ENCODE measurements around the gene CD34.

CD34 gene

DNA sequence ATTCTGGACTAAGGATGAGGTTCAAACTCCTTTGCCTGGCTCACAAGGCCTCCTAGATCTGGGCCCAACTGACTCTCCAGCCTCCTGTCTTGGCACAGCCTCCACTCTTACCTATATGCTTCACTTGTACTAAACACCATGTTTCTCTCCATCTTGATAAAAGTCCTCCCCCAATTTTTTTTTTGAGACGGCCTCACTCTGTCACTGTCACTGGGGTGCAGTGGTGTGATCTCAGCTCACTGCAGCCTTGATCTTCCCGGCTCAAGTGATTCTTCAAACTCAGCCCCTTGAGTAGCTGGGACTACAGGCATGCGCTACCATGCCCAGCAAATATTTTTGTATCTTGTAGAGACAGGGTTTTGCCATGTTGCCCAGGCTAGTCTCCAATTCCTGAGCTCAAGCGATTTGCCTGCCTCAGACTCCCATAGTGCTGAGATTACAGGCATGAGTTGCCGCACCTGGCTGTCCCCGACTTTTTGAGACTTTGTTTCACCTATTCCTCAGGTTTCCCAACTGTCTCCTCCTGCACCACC lies 39.7 kb downstream of the CD34 start:
- no peak for DNase-seq

DNA sequence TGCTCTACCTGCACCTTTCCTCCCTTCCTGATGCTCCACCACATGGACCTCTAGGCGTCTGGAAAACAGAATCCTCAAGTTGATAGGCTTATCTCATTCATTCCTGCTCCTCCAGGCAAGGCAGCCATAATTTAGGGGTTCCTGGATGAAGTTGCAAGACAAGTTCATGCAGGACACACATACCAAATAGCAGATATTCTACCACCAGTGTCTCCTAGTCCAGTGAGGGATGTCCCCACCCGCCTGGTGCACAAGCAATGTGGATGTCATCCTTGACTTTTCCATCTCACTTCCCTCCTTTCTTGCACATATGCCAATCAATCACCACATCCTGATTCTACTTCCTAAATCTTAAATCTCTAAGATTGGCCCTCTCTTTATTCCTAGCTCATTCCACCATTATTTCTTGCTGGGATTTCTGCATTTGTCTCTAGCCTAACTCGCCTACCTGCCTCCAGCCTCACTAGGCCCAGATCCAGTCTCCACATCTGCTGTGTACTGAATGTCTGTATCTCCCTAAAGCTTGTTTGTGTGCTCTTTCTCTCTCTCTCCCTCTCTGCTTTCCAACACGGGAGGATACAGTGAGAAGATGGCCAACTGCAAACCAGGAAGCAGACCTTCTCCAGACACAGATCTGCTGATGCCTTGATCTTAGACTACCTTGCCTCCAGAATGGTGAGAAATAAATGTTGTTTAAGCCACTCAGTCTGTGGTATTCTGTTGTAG lies 40.5 kb downstream of the CD34 start:
- no peak for DNase-seq

DNA sequence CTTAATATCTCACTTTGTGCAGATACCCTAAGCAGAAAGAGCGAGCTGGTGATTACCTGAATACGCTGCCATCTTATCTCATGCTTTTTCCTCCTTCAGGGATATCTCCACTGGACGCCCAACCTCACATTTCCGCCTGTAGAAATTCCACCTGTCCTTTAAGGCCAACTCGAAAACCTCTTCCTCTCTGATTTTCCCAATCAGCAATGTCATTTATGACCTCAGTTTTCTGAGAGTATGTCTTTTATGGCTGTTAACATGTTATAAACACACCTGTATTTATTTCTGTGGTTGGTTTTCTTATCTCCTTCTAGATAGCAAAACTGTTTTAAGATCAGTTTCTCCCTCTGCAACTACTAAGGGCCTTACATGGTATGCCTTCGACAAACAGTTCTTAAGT lies 41.1 kb downstream of the CD34 start:
- no peak for DNase-seq

DNA sequence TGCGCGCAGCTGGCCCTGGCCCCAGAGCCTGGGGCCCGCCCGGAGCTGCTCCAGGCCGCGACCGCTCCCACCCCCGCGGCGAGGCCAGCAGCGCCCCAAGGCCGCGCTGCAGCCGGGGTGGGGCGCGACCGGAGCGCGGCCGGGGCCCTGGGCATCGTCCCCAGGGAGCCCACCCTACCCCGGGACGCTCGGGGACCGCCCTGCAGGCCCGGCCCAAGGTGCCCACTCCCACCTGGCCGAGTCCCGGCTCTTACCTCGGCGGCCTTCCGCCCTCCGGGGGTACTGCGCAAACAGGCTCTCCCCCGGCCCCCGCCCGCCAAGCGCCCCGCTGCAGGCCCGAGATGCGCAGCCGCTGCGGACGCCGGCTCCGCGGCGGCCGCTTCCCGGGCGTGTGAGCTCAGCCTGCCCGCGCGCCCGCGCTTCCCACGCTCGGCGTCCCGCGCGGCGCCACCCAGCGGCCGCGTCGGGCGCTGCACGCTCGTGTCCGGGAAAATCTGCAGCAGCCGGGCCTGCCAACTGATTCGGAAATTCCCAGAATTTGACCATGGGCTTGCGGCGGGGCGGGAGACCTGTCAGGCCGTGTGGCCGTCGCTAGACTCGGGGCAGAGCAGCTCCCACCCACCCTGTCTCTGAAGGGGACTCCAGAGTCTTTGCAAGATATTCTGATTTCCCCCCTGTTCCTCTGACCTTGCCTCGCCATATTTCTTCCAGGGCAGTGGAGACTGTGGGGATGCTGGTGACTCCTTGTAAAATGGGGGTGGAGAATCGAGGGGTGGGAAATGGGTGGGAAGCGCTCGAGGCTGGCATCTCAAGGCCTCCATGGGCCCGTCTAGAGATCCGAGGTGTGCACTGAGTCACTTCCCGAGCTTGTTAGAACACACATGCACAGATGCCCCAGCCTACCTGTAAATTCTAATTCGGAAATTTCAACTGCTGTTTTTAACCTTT lies 41.9 kb downstream of the CD34 start:
- peak; percentile 66 for DNase-seq

DNA sequence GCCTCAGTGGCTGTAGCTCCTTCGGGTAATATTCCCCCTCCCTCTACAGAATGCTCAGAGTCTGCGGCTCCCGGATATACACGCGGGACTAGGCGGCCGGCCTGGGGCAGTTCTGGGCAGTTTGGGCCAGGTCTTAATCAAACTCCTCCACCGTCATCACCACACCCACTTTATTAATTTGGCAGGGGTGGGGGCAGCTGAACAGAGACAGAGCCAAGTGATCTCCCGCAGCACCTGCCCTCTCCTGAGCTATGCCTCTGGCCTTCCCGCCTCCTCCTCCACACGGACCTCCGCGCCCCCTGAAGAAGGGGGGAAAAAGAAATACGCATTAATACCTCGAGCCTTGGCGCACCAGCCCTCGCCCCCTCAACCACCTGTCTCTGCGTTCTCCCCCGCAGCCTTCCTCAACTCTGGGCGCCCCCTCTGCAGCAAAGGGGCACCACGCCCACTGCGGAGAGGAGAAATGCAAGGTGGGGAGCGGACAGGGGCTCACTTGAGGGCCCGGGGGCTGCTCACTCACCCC lies 42.6 kb downstream of the CD34 start:
- no peak for DNase-seq

DNA sequence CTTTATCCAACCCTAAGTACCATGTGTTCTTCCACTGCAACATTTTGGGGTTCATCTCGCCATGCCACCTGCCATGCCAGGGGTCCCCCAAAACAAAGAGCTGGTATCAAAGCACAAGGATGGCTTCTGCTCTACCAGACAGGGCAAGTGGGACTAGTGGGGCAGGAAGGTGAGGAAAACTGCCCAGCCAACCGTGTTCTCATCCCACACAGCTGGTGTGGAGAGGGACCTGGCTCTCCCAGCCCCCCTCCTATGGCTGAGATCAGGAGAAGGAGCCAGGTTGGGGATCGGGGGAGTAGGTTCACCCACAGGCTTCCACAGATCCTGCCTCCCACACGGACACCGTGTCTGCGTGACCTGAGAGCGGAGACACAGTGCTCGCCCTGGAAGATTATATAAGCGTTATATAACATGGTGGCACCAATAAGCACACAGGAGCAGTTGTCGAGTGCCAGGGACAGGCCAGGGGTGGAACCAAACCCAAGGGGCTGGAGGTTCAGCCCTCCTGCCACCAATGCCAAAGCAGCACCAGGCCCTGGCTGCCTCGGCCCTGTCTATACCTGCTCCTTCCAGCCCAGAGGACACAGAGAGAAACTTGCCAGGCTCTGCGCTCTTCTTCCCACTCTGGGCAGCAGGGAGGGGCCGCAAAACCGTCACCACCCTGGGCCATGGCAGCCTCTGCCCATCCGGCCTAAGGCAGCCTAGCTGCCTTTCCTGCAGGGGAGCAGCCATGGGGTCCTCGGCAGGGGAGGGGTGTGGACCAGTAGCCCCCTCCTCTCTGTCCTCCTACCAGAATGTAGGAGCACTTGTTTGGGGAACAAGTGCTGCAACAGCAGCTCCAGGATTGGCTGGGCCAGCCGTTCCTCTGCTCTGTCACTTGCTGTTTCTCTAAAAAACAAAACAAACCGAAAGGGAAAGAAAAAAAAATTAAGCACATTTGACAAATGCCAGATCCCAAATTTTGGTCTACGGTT lies 43.5 kb downstream of the CD34 start:
- DNase-seq: peak; percentile 24

DNA sequence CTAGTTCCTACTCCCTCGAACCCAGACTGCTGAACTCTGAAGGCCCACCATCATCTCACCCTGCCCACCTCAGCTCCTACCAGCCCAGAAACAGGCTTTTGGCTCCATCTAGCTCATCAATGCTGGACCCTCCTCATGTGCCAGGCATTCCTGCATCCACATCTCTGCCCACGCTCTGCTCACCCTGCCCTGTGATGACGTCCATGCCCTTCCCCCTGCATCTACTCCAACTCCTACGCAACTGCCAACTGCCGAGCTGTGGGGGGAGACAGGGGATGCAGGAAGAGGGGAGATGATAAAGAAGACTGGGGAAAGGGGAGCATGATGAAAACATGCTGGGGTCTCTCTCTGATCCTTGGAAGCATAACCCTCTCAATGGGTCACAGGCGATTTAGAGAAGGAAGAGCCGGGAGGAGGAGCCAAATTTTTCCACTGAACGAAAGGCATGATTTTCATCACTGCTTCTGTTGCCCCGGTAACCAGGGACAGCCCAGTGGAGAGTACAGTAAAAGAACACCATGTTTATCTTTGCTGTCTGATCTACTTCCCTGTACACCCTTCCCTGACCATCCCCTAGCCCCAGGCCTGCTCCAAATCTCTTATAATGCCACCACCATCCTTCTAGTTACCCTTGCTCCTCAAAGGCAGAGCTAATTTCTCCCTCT lies 44.3 kb downstream of the CD34 start:
- DNase-seq: no peak

DNA sequence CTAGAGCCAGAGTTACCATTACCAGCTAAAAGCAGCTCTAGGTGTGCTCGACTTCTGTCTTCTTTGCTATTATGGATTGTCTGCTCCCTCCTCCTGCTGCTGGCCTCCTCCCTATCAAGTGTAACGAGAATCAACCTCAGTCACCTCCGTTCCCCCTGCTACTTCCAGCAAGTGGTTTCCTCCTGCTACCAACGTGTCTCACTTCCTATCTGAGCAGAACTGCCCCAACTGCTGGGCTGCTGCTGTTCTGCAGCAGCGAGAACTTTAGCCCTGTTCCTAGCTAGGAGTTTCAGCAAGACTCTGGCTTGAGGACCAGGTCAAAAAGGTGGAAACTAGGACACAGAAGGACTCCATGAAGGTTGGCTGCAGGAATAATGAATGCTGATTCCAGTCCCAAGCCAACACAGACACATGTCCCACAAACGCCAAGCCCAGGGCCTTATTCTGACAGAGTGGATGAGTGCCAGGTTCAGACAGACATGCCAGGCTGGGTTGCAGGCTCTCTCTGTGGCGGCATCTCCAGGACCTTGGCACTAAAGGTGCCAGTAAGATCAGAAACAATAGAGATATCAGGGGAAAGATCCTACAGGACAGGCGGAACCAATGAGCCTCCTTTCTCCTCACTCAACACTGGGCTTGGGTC lies 46.9 kb downstream of the CD34 start:
- DNase-seq: peak; percentile 39

DNA sequence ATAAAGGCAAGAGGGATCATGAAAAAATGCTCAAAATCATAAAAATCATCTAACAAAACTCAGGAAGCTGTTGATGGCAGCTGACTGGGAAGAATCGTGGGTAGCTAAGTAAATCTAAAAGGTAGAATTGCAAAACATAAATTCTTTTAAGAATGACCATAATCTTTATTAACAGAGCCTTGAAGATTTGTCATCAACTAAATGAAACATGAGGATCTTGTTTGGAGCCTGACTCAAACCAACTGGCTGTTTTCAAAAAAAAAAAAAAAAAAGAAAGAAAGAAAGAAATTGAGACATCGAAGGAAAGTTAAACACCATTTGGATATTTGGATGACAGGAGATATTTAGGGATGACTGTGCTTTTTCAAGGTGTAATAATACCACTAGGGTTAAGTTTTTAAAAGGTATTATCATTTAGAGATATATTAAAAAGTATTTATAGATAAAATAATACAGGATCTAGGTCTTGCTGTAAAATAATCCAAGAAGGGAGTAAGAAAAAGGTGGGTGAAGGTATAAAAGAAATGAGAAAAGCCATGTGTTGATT lies 48.6 kb downstream of the CD34 start:
- no peak for DNase-seq

DNA sequence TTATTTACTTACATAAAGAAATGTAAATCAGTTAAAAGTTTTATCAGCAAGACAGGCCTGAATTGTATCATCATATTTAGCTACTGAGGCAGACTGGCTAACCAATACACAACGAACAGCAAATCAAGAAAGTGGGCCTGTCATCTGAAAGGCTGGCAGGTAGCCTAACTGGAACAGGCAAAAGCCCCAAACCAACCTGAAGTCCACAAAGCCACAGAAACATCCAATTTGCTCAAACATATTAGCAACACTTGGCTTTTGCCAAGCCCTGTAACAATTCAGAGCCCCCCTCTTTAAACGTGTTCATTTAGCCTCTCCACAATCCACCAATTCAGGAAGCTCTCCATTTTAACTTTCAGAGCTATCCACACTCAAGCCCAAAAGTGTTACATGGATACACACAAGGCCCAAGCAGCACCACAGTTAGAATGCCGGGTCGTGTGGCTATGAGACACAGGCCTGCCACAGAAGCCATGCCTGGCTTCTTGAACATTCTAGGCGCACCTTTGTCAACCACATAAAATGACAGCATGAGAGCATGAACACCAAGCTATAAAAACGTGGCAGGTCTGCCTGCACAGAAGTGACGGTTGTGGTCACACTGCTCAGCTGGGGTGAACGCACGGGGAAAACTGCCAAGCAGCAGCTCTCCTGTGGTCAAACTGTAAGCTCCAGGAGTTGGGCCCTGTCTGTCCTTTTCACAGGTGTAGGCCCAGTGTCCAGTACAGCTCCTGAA lies 49.3 kb downstream of the CD34 start:
- DNase-seq: peak; percentile 38

DNA sequence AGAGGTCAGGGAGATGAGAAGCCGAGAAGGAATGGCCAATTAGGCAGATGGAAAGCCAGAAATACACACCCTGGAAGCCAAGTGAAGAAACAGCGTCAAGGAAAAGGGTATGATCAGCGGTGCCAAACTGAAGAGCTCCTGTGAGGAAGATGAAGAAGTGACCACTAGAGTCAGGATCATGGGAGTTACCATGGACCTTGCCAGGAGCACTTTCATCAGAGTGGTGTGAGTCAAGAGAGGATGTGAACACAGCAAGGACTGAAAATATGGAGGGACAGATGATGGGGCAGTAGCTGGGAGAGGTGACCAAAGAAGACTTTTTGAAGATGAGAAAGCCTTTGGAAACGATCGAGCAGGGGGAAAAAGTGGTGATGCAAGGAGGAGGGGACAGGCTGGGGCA lies 50.4 kb downstream of the CD34 start:
- no peak for DNase-seq

DNA sequence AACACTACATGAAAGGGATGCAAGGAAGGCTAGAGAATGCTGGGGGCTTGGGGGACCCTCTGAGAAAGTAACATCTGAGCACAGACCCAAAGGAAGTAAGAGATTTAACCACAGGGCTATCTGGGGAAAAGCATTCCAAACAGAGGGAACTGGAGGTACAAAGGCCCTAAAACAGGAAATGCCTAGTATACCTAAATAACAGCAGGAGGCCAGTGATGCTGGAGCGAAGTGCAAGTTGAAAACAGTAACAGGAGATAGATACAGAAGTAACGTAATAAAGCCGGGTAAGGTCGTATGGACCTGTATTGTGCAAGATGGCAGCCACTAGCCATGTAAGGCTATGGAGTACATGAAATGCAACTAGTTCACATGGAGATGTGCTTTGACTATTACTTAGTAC lies 52.1 kb downstream of the CD34 start:
- no peak for DNase-seq

DNA sequence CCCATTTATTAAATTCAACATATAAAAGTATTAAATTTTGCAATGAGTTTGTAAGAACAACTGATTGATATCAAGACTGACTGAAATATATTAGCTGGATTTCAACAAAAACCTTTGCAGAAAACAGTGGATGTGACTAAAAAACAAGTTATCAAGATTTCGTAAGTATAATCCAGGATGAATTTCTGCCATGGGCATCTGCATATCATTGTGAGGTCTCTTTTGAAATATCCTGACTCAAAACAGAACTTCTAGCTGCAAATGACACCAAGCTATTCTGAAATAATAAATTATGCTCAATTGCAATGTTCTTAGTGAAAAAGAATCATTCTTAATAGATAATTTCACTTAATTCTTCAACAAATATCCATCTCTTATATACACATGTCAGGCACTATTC lies 52.6 kb downstream of the CD34 start:
- DNase-seq: no peak

DNA sequence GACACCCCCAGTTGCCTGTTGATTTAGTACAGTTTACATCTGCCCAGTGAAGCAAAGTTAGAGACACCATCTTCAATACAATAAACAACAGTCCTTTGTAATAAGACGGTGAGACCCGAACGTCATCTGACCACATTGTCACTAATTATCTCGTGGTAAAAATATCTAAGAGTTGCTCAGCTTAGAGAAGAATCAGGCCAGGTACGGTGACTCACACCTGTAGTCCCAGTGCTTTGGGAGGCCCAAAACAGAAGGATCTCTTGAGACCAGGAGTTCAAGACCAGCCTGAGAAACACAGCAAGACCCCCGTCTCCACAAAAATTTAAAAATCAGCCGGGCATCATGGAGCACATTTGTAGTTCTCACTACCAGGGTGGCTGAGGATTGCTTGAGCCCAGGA lies 53.5 kb downstream of the CD34 start:
- DNase-seq: no peak

DNA sequence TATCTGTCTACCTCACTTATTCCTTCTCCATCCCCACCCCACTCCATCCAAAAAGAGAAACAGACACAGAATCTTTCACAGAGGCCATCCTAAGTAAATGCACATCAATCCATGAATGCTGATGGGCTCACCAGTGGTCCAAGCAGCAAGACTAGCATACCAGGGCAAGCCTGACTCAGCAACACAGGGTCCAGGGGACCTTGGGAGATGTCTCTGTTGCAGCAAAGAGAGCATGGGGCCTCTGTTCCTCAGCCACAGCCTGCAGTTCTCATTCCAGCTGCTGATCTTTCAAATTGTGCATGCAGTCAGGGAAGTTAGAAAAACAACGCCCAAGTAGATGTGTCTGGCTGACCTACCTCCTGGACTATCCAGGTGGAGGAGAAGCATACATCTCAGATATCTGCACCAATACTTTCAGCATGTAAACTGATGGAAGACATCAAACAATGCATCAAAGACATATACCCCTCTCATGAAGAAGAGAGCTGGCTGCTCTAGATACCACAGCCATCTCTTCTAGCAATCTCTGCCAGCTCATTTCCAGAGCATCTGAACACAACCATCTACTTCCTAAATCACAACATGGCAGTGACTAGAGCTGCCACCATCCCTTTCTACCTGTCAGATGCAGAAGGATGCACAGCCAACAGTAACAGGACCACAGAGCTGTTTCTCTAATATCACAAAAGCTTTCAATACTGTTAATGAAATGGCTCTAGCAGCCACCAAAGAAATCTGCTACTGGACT lies 54.5 kb downstream of the CD34 start:
- DNase-seq: no peak

DNA sequence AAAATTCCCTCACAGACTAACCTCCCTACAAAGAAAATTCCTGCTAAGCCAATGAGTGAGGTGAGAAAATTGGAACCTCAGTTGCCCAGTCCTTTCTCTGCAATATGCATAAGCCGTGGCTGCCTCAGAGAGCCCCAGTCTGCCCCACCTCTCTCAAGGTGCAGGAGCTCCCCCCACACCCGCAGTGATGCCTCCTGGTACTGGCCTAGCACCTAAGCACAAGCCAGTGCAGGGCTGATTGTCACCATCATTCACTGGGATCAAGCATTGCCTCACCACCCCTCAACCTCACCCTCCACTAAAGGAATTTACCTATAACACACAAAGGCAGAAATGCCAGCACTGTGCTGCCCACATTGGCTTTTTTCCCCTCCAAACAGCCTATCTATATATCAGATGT lies 56.9 kb downstream of the CD34 start:
- DNase-seq: no peak

DNA sequence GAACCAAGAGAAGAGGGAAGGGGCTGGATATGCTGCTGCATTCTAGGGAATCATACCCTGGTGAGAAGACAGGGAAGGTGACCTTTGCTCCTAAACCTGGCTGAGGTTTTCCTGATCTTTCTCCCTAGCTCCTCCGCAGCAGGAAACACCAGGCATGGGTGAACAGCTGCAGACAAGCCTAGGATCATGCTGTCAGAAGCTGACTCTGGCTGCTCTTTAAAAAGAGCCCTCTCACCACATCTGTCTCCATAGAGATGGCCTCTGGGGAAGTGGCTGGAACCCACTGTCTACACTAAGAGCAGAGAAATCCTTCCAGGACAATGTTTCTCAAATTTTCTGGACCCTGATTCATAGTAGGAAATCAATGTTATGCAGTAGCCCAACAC lies 57.6 kb downstream of the CD34 start:
- no peak for DNase-seq

DNA sequence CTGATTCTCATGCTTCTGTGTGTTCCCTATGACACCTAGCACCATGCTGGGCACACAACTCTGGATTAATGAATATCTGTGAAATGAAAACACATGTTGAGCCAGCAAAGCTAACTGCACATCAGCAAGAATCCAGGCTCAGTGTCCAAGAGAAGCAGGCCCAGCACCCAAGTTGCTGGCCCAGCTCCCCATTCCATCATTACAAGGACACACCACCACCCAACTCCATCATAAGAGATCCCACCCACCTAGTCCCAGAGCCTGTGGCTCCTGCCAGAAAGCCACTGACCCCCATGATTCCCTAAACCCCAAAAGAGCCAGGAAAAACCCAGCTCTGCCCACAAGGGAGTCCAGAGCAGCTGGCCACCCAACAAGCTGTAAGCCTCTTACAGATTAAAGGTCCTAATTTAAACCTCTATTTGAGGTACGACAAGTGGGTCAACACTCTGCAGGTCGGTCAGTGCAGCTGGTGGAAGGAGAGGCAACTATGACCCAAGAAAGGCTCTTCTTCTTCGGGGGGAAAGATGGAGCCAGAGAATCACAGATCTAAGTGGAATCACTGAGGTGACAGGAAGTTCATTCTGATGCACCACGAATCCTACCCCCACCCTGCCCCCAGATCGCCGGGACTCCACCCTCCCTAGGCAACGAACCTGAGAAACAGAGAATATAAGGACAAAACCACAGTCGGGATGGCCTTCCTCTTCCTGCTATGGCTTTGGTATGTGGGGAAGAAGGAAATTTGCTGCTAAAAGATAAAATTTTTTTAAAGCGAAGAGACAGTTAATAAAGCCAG lies 58.2 kb downstream of the CD34 start:
- DNase-seq: no peak

DNA sequence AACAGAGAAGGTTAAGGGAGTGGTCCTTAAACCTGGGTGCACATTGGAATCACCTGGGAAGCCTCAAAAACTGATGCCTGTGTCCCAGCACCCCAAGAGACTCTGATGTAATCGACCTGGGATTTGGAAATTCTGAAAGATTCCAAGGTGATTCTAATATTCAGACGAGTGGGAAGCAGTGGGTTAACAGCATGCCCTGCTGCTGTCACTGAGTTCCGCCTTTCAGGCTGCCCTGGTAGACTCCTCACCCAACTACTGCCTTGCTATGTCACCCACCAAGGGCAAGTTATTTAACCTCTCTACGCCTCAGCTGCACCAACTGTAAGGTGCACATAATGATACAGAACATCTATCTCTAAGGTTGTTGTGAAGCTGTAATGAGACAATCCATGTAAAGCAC lies 59.2 kb downstream of the CD34 start:
- no peak for DNase-seq
